ENCODE measurements around the gene SPPL3. TPM values are rescaled to one million over a fixed set of nuclear protein-coding genes. Genes with fewer than 3 reads are reported as not detected.
A peak's percentile ranks its signal among the peaks of the same experiment; 100 is the strongest.
"Not testable (repeated sequence)": the region's sequence is repeated elsewhere in the genome, so short reads cannot be mapped to it uniquely, and the experiment has no call there.

SPPL3 gene
- total and polyA plus RNA-seq, 8 donors: 7.0 to 25.7 (median 13.8) TPM

GRCh38 chr12:120793357-120793756 lies 110.8 kb downstream of the SPPL3 start:
- no peak for TF ChIP-seq CTCF (IDR thresholded peaks at IDR 0.05)
- DNase-seq: no peak
- Histone ChIP-seq H3K4me3 (no peak overlapping the region), H3K27ac (no peak overlapping the region), H3K27me3 (no peaks in the 10 kb centered on the region), H3K4me1 (no peaks in the 10 kb centered on the region), H3K9me3 (no peaks in the 10 kb centered on the region), H3K36me3 (no peaks in the 10 kb centered on the region)
- 100% methylated on average over 1 of the region's 1 CpG for WGBS, 2 donors
- no peak for FAIRE-seq
- intact Hi-C loops (cut with DNase I): no loop called here
- no peak for ATAC-seq

DNA sequence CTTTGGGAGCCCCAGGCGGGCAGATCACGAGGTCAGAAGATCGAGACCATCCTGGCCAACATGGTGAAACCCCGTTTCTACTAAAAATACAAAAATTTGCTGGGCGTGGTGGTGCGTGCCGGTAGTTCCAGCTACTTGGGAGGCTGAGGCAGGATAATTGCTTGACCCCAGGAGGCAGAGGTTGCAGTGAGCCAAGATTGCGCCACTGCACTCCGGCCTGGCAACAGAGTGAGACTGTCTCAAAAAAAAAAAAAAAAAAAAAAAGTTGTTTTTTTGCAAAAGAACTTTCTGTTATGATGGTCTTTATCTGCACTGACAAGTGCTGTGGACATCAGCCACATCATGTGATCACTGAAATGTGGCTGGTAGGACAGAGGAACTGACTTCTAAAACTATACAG lies 111.7 kb downstream of the SPPL3 start:
- H3K4me3 ChIP-seq; FAIRE-seq; H3K27ac ChIP-seq; H3K4me1 ChIP-seq; intact Hi-C loops (cut with DNase I); ATAC-seq; H3K27me3 ChIP-seq; DNase-seq; H3K9me3 ChIP-seq; H3K36me3 ChIP-seq: not testable (repeated sequence)
- 95 to 96% methylated on average over 9 of the region's 9 CpGs for WGBS, 2 donors

DNA sequence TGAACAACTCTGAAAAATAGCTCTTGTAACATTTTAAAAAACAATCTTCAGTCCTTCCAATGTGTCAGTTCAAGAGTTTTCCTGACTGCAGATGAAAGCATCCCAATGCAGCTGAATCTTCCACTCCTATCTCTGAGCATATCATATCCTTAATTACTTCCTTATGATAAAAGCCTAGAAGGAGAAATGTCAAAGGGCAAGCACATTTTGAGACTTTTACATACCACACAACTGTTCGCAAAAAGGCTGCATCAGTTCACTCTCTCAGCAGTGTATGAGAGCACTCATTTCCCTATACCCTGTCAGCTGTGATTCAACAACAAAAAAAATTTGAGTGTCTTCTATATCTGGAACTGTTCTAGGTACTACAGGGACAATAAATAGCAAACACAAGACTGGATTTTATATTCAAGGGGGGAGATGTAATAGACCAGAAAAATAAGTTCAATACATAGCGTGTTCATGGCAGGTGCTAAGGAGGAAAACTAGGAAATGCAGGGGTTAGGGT lies 112.4 kb downstream of the SPPL3 start:
- DNase-seq (no peak), FAIRE-seq (no peak), ATAC-seq (no peak)
- no peak for TF ChIP-seq CTCF (IDR thresholded peaks at IDR 0.05)
- H3K4me3 ChIP-seq: no peak overlapping the region
- H3K36me3 ChIP-seq: no peaks in the 10 kb centered on the region
- H3K27me3 ChIP-seq: no peaks in the 10 kb centered on the region
- intact Hi-C loops (cut with DNase I): no loop called here
- H3K9me3 ChIP-seq: no peaks in the 10 kb centered on the region
- 95% methylated on average over 2 of the region's 2 CpGs for WGBS, 2 donors
- H3K27ac ChIP-seq: no peak overlapping the region
- no peaks in the 10 kb centered on the region for H3K4me1 ChIP-seq

DNA sequence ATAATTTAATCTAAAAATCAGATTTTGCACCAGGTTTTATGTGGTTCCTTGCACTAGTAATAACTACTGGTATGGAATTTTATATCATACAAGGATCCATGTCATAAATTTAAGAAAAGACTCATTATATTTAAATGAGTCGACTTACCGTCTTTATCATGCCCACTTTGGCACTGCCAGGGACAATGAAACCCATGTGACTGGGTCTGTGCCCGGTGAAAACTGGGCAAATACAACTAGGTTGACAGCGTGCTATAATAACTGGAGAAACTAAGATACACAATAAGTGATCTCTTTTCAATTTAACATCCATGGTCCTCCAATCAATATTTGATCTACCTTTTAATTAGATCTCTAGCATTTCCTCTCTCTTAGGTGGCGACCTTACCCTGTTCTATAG lies 114.0 kb downstream of the SPPL3 start:
- H3K27me3 ChIP-seq: no peaks in the 10 kb centered on the region
- FAIRE-seq: no peak
- no peaks in the 10 kb centered on the region for H3K4me1 ChIP-seq
- H3K36me3 ChIP-seq: no peaks in the 10 kb centered on the region
- ATAC-seq: no peak
- no peak for TF ChIP-seq CTCF (IDR thresholded peaks at IDR 0.05)
- WGBS, 2 donors: 59 to 65% methylated on average over 5 of the region's 5 CpGs
- H3K27ac ChIP-seq: no peak overlapping the region
- no peaks in the 10 kb centered on the region for H3K9me3 ChIP-seq
- intact Hi-C loops (cut with DNase I): no loop called here
- H3K4me3 ChIP-seq: no peak overlapping the region
- DNase-seq: no peak

DNA sequence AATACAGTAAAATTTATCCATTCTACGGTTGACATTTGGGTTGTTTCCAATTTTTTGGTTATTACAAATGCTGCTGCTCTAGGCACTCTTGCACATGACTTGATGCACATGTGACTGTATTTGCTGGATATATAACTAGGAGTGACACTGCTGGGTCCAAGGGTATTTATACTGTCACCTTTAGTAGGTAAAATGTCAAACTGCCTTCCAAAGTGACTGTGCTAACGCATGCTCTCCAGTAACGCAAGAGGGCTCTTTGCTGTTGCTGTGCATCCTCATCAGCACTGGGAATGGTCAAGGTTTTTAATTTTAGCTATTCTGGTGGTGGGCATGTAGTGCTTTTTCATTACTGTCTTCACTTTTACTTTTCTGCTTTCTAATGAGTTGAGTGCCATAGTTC lies 116.3 kb downstream of the SPPL3 start:
- no peak for FAIRE-seq
- 89 to 91% methylated on average over 3 of the region's 3 CpGs for WGBS, 2 donors
- intact Hi-C loops (cut with DNase I): no loop called here
- ATAC-seq: peak in 1 of 4 donors; percentile 43
- Histone ChIP-seq H3K4me1 (no peaks in the 10 kb centered on the region), H3K36me3 (peaks cover 0 to 5% (median 1%) of the 10 kb centered on the region in 3 donors), H3K4me3 (no peak overlapping the region), H3K9me3 (no peaks in the 10 kb centered on the region), H3K27me3 (no peaks in the 10 kb centered on the region), H3K27ac (no peak overlapping the region)
- no peak for TF ChIP-seq CTCF (IDR thresholded peaks at IDR 0.05)
- no peak for DNase-seq

All from pancreas (tissue), 10 donors.